GM21447 (cell line): ENCODE results near the gene TMEM192.
"Not testable (repeated sequence)": the region's sequence is repeated elsewhere in the genome, so short reads cannot be mapped to it uniquely, and the experiment has no call there.

Source experiments
- ATAC-seq: cut with Tn5 transposase; IDR thresholded peaks from one replicate; pipeline ENCODE4 v1.9.1; 2021; ENCODE audit not compliant: unreplicated experiment

TMEM192 gene

GRCh38 chr4:165094873-165095272, 17.8 kb downstream of the TMEM192 start:
- no peak for ATAC-seq

DNA sequence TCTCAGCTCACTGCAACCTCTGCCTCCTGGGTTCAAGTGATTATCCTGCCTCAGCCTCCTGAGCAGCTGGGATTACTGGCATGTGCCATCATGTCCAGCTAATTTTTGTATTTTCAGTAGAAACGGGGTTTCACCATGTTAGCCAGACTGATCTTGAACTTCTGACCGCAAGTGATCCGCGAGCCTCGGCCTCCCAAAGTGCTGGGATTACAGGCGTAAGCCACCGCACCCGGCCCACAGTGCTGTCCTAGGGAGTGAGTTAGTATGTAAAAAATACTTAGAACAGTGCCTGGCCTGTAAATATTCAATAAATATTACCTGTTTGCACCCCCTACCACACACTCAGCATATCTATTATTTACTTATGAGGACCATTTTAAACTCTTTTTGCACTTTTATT, 20.5 kb downstream of the TMEM192 start:
- ATAC-seq: not testable (repeated sequence)

GRCh38 chr4:165088366-165088765, 24.3 kb downstream of the TMEM192 start:
- no peak for ATAC-seq

DNA sequence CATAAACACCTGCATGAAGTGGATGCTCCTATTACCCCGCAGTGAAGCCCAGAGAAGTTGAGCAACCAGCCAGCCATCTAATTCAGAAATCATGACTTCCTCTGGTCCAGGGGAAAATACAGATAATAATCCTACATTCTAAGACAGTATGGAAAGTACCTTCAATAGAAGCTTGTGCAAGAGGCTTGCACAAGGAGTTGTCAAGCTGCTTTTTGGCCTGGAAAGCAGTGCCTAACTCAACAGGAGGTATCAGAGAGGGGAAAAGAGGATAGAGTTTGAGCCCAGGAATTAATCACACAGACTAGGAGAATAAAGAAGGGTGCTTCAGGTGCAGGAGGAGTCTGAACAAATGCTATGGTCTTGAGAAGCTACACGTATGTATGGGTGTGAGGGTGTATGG, 26.7 kb downstream of the TMEM192 start:
- ATAC-seq: no peak

DNA sequence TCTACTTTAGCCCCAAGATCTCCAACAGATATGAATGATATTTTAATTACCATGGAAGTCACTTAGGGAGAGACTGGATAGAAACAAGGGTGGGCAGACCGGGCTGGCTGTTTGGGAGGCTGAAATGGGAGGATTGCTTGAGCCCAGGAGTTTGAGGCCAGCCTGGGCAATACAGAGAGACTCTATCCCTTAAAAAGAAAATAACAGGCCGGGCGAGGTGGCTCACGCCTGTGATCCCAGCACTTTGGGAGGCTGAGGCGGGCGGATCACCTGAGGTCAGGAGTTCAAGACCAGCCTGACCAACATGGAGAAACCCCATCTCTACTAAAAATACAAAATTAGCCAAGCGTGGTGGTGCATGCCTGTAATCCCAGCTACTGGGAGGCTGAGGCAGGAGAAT, 27.9 kb downstream of the TMEM192 start:
- ATAC-seq: not testable (repeated sequence)

DNA sequence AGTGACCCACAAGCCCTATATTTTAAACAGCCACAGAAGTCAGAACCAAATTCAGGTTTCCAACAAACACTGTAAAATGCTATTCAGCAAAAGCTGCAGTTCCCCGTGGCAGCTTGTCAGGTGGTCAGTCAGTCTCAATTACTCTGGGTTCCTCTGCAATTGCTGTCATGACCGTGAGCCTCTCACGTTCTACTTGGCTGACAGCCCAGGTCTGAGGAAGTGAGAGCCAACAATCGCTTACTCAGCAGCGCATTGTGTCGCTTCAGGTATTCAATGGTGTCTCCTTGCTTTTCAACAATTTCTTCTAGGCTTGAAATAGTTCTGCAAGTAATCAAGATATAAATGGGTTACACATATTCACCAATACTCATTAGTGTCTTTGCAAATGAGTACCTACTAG, 33.2 kb downstream of the TMEM192 start:
- no peak for ATAC-seq

DNA sequence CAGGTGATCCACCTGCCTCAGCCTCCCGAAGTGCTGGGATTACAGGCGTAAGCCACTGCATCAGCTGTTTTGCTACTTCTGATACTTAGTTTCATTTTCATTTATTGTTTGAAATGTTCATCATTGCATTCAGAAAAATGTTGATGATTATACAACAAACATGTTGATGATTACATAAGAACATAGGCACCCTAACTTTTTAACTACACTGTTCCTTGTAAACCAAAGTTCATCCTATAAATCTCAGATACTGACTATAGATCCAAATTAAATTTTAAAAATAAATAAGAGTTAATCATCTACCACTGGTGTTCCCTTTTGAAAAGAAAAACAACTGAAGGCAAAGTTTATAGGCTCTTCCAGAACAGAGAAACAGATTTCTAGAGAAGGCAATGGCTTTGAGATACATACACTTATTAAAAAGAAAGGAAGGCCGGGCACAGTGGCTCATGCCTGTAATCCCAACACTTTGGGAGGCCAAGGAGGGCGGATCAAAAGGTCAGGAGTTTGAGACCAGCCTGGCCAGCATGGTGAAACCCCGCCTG, 35.6 kb downstream of the TMEM192 start:
- ATAC-seq: no peak

- not testable (repeated sequence) for ATAC-seq
Measured at GRCh38 chr4:165073346-165073745, 39.3 kb downstream of the TMEM192 start.

DNA sequence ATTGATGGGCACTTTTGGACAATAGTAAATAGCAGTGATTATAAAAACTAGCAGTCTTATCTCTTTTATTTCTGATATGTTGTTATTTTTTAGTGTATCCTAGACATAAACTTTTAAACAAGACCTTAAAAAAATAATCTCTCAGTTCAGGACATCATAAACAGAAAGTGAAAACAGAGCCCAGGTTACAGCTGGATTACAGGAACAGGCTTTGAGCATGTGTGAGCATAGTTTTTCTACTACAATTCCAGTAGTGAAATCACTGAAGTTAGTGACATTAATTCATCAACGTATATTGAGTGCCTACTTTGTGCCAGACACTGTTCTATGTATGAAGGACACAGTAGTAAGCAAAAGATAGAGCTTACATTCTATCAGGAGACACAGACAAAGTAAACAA, 42.1 kb downstream of the TMEM192 start:
- no peak for ATAC-seq

- no peak for ATAC-seq
Measured at GRCh38 chr4:165060938-165061337, 51.7 kb downstream of the TMEM192 start.

DNA sequence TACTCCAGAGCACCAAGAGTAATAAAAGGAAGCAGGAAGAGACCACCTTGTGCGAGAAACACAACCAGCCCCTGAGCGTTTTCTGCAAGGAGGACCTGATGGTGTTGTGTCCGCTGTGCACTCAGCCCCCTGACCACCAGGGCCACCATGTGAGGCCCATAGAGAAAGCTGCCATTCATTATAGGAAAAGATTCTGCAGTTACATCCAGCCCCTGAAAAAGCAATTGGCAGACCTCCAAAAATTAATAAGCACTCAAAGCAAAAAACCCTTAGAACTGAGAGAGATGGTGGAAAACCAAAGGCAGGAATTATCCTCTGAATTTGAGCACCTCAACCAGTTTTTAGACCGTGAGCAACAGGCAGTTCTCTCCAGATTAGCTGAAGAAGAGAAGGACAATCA, 53.3 kb downstream of the TMEM192 start:
- no peak for ATAC-seq

GRCh38 chr4:165058666-165059065, 54.0 kb downstream of the TMEM192 start:
- ATAC-seq: no peak

GRCh38 chr4:165055601-165056000, 57.1 kb downstream of the TMEM192 start:
- ATAC-seq: no peak

DNA sequence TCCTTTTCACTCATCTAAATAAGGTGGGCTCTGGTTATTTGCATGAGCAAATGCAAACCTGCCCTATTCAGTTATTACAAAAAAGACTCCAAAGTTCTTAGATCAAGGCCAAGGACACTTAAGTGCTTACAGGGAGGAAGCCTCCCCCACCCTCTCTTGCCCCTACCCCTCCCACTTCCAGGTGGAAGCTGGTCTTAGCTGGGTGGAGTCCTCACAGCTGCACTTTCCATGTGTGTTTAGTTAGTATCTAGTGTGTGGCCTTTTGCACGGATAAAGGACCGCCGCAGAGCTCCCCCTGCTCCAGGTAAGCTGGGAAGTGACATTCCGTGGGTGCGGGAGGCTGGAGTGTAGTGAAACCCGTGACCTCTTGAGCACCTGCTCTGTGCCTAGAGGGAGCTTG, 59.0 kb downstream of the TMEM192 start, which contains the start of gene TRIM75:
Gene TRIM75 (plus strand): TSS at position 222 of the 400 bp plus-strand sequence. CDS start 5,282 bp downstream, outside the sequence.
- ATAC-seq: no peak

DNA sequence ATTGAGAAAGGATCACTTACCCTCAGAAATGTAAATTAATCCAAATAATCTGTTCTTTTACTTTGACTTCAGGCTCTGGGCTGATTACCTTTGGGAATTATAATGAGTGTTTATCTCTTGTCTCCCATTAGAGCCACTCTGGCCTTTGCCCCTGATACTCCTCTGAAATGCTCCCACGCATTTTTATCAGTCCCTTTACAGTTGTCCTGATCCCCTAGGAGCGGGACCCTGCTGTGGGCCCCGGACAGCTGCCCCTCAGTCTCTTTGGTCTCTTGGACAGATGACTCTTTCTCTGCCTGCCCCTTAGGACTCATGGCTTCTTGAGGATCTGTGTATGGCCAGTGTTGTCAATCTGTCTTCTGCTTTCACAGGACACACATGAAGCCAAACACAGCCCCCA, 60.0 kb downstream of the TMEM192 start:
- no peak for ATAC-seq

GRCh38 chr4:165048170-165048569, 64.5 kb downstream of the TMEM192 start:
- no peak for ATAC-seq

DNA sequence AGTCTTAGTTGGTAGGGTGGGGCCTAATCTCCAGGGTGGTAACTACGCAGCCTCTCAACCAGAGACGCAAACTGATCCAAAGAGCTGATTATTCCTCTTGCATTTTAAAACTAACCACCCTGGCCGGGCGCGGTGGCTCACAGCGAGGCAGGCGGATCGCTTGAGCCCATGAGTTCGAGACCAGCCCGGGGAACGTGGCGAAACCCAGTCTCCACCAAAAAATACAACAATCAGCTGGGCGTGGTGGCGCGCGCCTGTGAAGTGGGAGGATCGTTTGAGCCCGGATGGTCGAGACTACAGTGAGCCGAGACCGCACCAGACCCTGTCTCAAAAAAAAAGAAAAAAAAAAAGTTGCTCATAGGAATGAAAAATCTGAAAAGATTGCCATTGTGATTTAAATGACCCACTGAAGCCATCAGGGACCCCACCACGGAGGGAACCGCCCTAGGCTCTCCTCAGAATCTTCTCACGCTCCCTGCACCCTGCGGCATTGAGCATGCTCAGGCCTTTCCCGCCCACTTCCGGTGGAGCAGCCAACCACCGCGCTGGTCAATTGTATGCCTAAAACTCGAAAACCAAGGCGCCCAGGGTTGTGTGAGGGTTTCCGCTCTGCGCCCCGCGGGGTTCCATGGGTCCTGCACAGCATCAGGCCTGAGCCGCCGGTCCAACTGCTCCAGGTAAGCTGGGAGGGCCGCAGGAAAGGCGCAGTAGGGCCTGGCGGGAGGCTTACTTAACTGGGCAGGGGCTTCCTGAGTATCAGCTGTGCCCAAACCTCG, 81.0 kb downstream of the TMEM192 start, which contains the start of gene TRIM60:
Gene TRIM60 (plus strand): TSS at position 564 of the 776 bp plus-strand sequence. CDS start 8,074 bp downstream, outside the sequence.
- ATAC-seq: no peak

- ATAC-seq: no peak
Measured at GRCh38 chr4:165027762-165028402, 84.8 kb downstream of the TMEM192 start.

GRCh38 chr4:165025782-165026181, 86.9 kb downstream of the TMEM192 start:
- ATAC-seq: not testable (repeated sequence)
